Naive thymus-derived CD8-positive, alpha-beta T cell (primary cell): ENCODE results near the gene TMEM109. TPM values are rescaled to one million over a fixed set of nuclear protein-coding genes. Genes with fewer than 3 reads are reported as not detected.

Experiments used
- ATAC-seq, 2 donors: fragments of 150-1000 bp; cut with Tn5 transposase in 1 of 2; sonication (Bioruptor Pico), chemical (Tn5 transposase) in 1 of 2; 1 replicate in 1 of 2; 2 replicates in 1 of 2; pipeline ENCODE4 v1.10.0; 2021; ENCODE audit warnings: mild to moderate bottlenecking in 2 of 2, moderate library complexity in 2 of 2
- POLR2A ChIA-PET: fragments of 350-600 bp; sonication (Branson Sonifier 250); formaldehyde crosslinking; loops from one replicate; lab custom pipeline; 2021; ENCODE audit warnings: antibody characterized with exemption; lab: Charles Lee
- DNase-seq, 10 donors: peaks; one replicate each; pipeline versions ENCODE4 v3.0.0 to v3.0.0-alpha.2; 2020 to 2022
- H3K27ac Mint-ChIP-seq, 10 donors: one replicate each; pipeline ENCODE4 v1.8.0; 2020 to 2022; ENCODE audit warnings: mild to moderate bottlenecking in 10 of 10, mixed read lengths in 10 of 10, moderate library complexity in 4 of 10, inconsistent platforms in 1 of 10
- H3K27me3 Mint-ChIP-seq, 5 donors: one replicate each; pipeline ENCODE4 v1.8.0; 2021 to 2022; ENCODE audit warnings: mixed read lengths in 5 of 5
- H3K36me3 Mint-ChIP-seq, 3 donors: one replicate each; pipeline ENCODE4 v1.8.0; 2020 to 2022; ENCODE audit warnings: mixed read lengths in 3 of 3, mild to moderate bottlenecking in 2 of 3, inconsistent platforms in 1 of 3
- H3K4me1 Mint-ChIP-seq, 4 donors: one replicate each; pipeline ENCODE4 v1.8.0; 2021 to 2022; ENCODE audit warnings: mixed read lengths in 4 of 4
- H3K4me3 Mint-ChIP-seq, 10 donors: one replicate each; pipeline ENCODE4 v1.8.0; 2020 to 2022; ENCODE audit warnings: mild to moderate bottlenecking in 10 of 10, mixed read lengths in 10 of 10, moderate library complexity in 6 of 10, inconsistent platforms in 1 of 10
- H3K9me3 Mint-ChIP-seq, 9 donors: one replicate each; pipeline ENCODE4 v1.8.0; 2020 to 2022; ENCODE audit warnings: mixed read lengths in 9 of 9, mild to moderate bottlenecking in 3 of 9, inconsistent platforms in 1 of 9, moderate library complexity in 1 of 9
- polyA plus RNA-seq, 3 donors: library from polyadenylated mRNA; unstranded; fragments of 300-500 nt; fragmentation: Illumina TruSeq; gene quantifications; one replicate each; pipeline ENCODE4 v1.2.3, GENCODE V29; 2021
- total RNA-seq, 8 experiments: library from RNA in 2 of 8; stranded (reverse) in 2 of 8; gene quantifications; one replicate each; pipeline ENCODE4 v1.2.3 and lab custom pipeline; 2021 to 2026

TMEM109 gene
- total and polyA plus RNA-seq, 5 experiments from 2014 or later: 52.4 to 295 (median 216) TPM

GRCh38 chr11:60932605-60933356, 18.8 kb downstream of the TMEM109 start:
- ATAC-seq (no peak), DNase-seq (no peak)
- POLR2A ChIA-PET: interaction anchor here (1.2 kb wide), 2 partner anchors 14 to 18 kb away, joined by 3 to 7 read pairs; no protein-coding TSS in a partner anchor
- H3K9me3 Mint-ChIP-seq: no peaks in the 10 kb centered on the region
- no peak overlapping the region for H3K4me3 Mint-ChIP-seq
- H3K4me1 Mint-ChIP-seq: peaks cover 0 to 12% (median 1%) of the 10 kb centered on the region in 4 donors
- H3K27ac Mint-ChIP-seq: peak overlapping the region in 1 of 10 donors; percentile 38
- H3K27me3 Mint-ChIP-seq: peaks cover 0 to 4% (median 1%) of the 10 kb centered on the region in 5 donors
- no peaks in the 10 kb centered on the region for H3K36me3 Mint-ChIP-seq

- Mint-ChIP-seq H3K27me3 (peaks cover 0 to 4% (median 1%) of the 10 kb centered on the region in 5 donors), H3K27ac (no peak overlapping the region), H3K4me3 (no peak overlapping the region), H3K4me1 (peaks cover 0 to 12% (median 1%) of the 10 kb centered on the region in 4 donors), H3K9me3 (no peaks in the 10 kb centered on the region), H3K36me3 (no peaks in the 10 kb centered on the region)
- POLR2A ChIA-PET: interaction anchor here (0.8 to 1.4 kb wide), 2 partner anchors 15 to 19 kb away, joined by 3 read pairs; no protein-coding TSS in a partner anchor
- ATAC-seq (no peak), DNase-seq (no peak)
Observed at GRCh38 chr11:60933416-60934123, 19.6 kb downstream of the TMEM109 start.

GRCh38 chr11:60934124-60934789, 20.3 kb downstream of the TMEM109 start:
- no peaks in the 10 kb centered on the region for H3K9me3 Mint-ChIP-seq
- no peak overlapping the region for H3K4me3 Mint-ChIP-seq
- DNase-seq (no peak), ATAC-seq (no peak)
- H3K27me3 Mint-ChIP-seq: peaks cover 0 to 4% (median 1%) of the 10 kb centered on the region in 5 donors
- peaks cover 0 to 4% (median 0%) of the 10 kb centered on the region in 3 donors for H3K36me3 Mint-ChIP-seq
- H3K4me1 Mint-ChIP-seq: peaks cover 0 to 12% (median 1%) of the 10 kb centered on the region in 4 donors
- POLR2A ChIA-PET: interaction anchor here (0.8 to 1.4 kb wide), 3 partner anchors 10 to 20 kb away, joined by 3 read pairs; no protein-coding TSS in a partner anchor
- H3K27ac Mint-ChIP-seq: peak overlapping the region in 1 of 10 donors; percentile 51

- DNase-seq: no peak
- ATAC-seq: no peak
- POLR2A ChIA-PET: interaction anchor here (0.8 to 1.4 kb wide), 3 partner anchors 10 to 20 kb away, joined by 3 read pairs; no protein-coding TSS in a partner anchor
Observed at GRCh38 chr11:60934790-60935605, 21.0 kb downstream of the TMEM109 start.

GRCh38 chr11:60935676-60936442, 21.9 kb downstream of the TMEM109 start:
- Mint-ChIP-seq H3K9me3 (no peaks in the 10 kb centered on the region), H3K36me3 (peaks cover 0 to 8% (median 0%) of the 10 kb centered on the region in 3 donors), H3K27me3 (no peaks in the 10 kb centered on the region), H3K4me1 (peaks cover 0 to 10% (median 1%) of the 10 kb centered on the region in 4 donors), H3K27ac (peak overlapping the region in 2 of 10 donors; percentile 33 to 37), H3K4me3 (no peak overlapping the region)
- POLR2A ChIA-PET: interaction anchor here (1.1 kb wide), 1 partner anchor 9 kb away, joined by 3 read pairs; no protein-coding TSS in a partner anchor
- ATAC-seq (peak in 1 of 2 donors; percentile 23), DNase-seq (no peak)

More at GRCh38 chr11:60934790-60935605, 21.0 kb downstream of the TMEM109 start:
- Mint-ChIP-seq H3K4me3 (no peak overlapping the region), H3K4me1 (peaks cover 0 to 12% (median 1%) of the 10 kb centered on the region in 4 donors), H3K27ac (peak overlapping the region in 1 of 10 donors; percentile 37), H3K36me3 (peaks cover 0 to 4% (median 0%) of the 10 kb centered on the region in 3 donors), H3K27me3 (peaks cover 0 to under 1% (median 0%) of the 10 kb centered on the region in 5 donors), H3K9me3 (no peaks in the 10 kb centered on the region)

GRCh38 chr11:60936467-60937143, 22.6 kb downstream of the TMEM109 start:
- H3K27ac Mint-ChIP-seq: peak overlapping the region in 1 of 10 donors; percentile 31
- POLR2A ChIA-PET: interaction anchor here (0.6 kb wide), 2 partner anchors 13 to 18 kb away, joined by 3 read pairs; no protein-coding TSS in a partner anchor
- no peak for DNase-seq
- H3K36me3 Mint-ChIP-seq: peaks cover 0 to 16% (median 0%) of the 10 kb centered on the region in 3 donors
- no peak for ATAC-seq
- no peaks in the 10 kb centered on the region for H3K9me3 Mint-ChIP-seq
- H3K27me3 Mint-ChIP-seq: no peaks in the 10 kb centered on the region
- H3K4me1 Mint-ChIP-seq: peaks cover 0 to 9% (median 1%) of the 10 kb centered on the region in 4 donors
- no peak overlapping the region for H3K4me3 Mint-ChIP-seq

GRCh38 chr11:60937144-60937527, 23.2 kb downstream of the TMEM109 start:
- POLR2A ChIA-PET: interaction anchor here (0.6 kb wide), 1 partner anchor 13 kb away, joined by 3 read pairs; no protein-coding TSS in a partner anchor
- no peak for ATAC-seq
- H3K27me3 Mint-ChIP-seq: no peaks in the 10 kb centered on the region
- no peak for DNase-seq
- peaks cover 0 to 8% (median 1%) of the 10 kb centered on the region in 4 donors for H3K4me1 Mint-ChIP-seq
- H3K4me3 Mint-ChIP-seq: no peak overlapping the region
- no peaks in the 10 kb centered on the region for H3K9me3 Mint-ChIP-seq
- H3K36me3 Mint-ChIP-seq: peaks cover 0 to 21% (median 0%) of the 10 kb centered on the region in 3 donors
- H3K27ac Mint-ChIP-seq: peak overlapping the region in 3 of 10 donors; percentile 31 to 88 (median 43)

- Mint-ChIP-seq H3K4me3 (no peak overlapping the region), H3K27me3 (no peaks in the 10 kb centered on the region), H3K27ac (peak overlapping the region in 1 of 10 donors; percentile 31), H3K4me1 (peaks cover 0 to 4% (median 1%) of the 10 kb centered on the region in 4 donors), H3K9me3 (no peaks in the 10 kb centered on the region), H3K36me3 (peaks cover 0 to 26% (median 2%) of the 10 kb centered on the region in 3 donors)
- POLR2A ChIA-PET: no interaction called here
- ATAC-seq: no peak
- no peak for DNase-seq
Observed at GRCh38 chr11:60937811-60938210, 23.9 kb downstream of the TMEM109 start.

- H3K4me3 Mint-ChIP-seq: no peak overlapping the region
- peaks cover 0 to 29% (median 2%) of the 10 kb centered on the region in 3 donors for H3K36me3 Mint-ChIP-seq
- H3K9me3 Mint-ChIP-seq: no peaks in the 10 kb centered on the region
- POLR2A ChIA-PET: no interaction called here
- peak overlapping the region in 2 of 10 donors; percentile 31 to 38 for H3K27ac Mint-ChIP-seq
- DNase-seq: no peak
- peaks cover 0 to 4% (median 1%) of the 10 kb centered on the region in 4 donors for H3K4me1 Mint-ChIP-seq
- no peaks in the 10 kb centered on the region for H3K27me3 Mint-ChIP-seq
- ATAC-seq: no peak
Observed at GRCh38 chr11:60938500-60938899, 24.5 kb downstream of the TMEM109 start.

- Mint-ChIP-seq H3K36me3 (peaks cover 0 to 33% (median 2%) of the 10 kb centered on the region in 3 donors), H3K4me3 (no peak overlapping the region), H3K27ac (no peak overlapping the region), H3K4me1 (peaks cover 0 to 8% (median 3%) of the 10 kb centered on the region in 4 donors), H3K27me3 (peaks cover 0 to 1% (median 0%) of the 10 kb centered on the region in 5 donors), H3K9me3 (no peaks in the 10 kb centered on the region)
- DNase-seq (no peak), ATAC-seq (no peak)
- POLR2A ChIA-PET: no interaction called here
Observed at GRCh38 chr11:60939301-60939700, 25.3 kb downstream of the TMEM109 start.
